HG03060 (cell line): ENCODE results near the gene ZSWIM5.
"Not testable (repeated sequence)": the region's sequence is repeated elsewhere in the genome, so short reads cannot be mapped to it uniquely, and the experiment has no call there.

ENCODE experiments used
- ATAC-seq: cut with Tn5 transposase; IDR thresholded peaks from one replicate; pipeline ENCODE4 v1.9.1; 2021; ENCODE audit warnings: low read depth, moderate number of reproducible peaks; ENCODE audit not compliant: unreplicated experiment

The ZSWIM5 gene

GRCh38 chr1:45205011-45205909 is 1.1 kb downstream of the ZSWIM5 start:
- ATAC-seq: no peak

GRCh38 chr1:45200906-45201500 is 5.4 kb downstream of the ZSWIM5 start:
- ATAC-seq: no peak

GRCh38 chr1:45200435-45200834 is 6.0 kb downstream of the ZSWIM5 start:
- ATAC-seq: no peak

GRCh38 chr1:45198185-45198584 is 8.2 kb downstream of the ZSWIM5 start:
- no peak for ATAC-seq

GRCh38 chr1:45196863-45197262 is 9.5 kb downstream of the ZSWIM5 start:
- ATAC-seq: no peak

- ATAC-seq: no peak
These were observed 15.0 kb downstream of the ZSWIM5 start for GRCh38 chr1:45191418-45191783.

- ATAC-seq: no peak
These were observed 18.7 kb downstream of the ZSWIM5 start for GRCh38 chr1:45187725-45188124.

GRCh38 chr1:45179918-45180519 is 26.4 kb downstream of the ZSWIM5 start:
- ATAC-seq: not testable (repeated sequence)

- no peak for ATAC-seq
These were observed 29.0 kb downstream of the ZSWIM5 start for GRCh38 chr1:45177452-45177851.

GRCh38 chr1:45172764-45173163 is 33.6 kb downstream of the ZSWIM5 start:
- no peak for ATAC-seq

GRCh38 chr1:45172005-45172404 is 34.4 kb downstream of the ZSWIM5 start:
- no peak for ATAC-seq

- no peak for ATAC-seq
These were observed 34.8 kb downstream of the ZSWIM5 start for GRCh38 chr1:45171575-45171974.

GRCh38 chr1:45170151-45170742 is 36.2 kb downstream of the ZSWIM5 start:
- no peak for ATAC-seq

GRCh38 chr1:45167947-45168346 is 38.5 kb downstream of the ZSWIM5 start:
- ATAC-seq: not testable (repeated sequence)

GRCh38 chr1:45164307-45164706 is 42.1 kb downstream of the ZSWIM5 start:
- not testable (repeated sequence) for ATAC-seq

- ATAC-seq: not testable (repeated sequence)
These were observed 43.3 kb downstream of the ZSWIM5 start for GRCh38 chr1:45163111-45163510.

GRCh38 chr1:45162041-45163035 is 44.1 kb downstream of the ZSWIM5 start:
- not testable (repeated sequence) for ATAC-seq

GRCh38 chr1:45155957-45156356 is 50.4 kb downstream of the ZSWIM5 start:
- ATAC-seq: no peak

GRCh38 chr1:45155423-45155822 is 51.0 kb downstream of the ZSWIM5 start:
- no peak for ATAC-seq

GRCh38 chr1:45152126-45152525 is 54.3 kb downstream of the ZSWIM5 start:
- ATAC-seq: no peak
